Keratinocyte (primary cell): Measurements from ENCODE around the gene PAOX. TPM values are rescaled to one million over a fixed set of nuclear protein-coding genes. Genes with fewer than 3 reads are reported as not detected.

ENCODE experiments used
- DNase-seq: peaks from one replicate; pipeline ENCODE4 v3.0.0-alpha.2; 2011; ENCODE audit warnings: low read depth, missing footprints, low spot score
- FAIRE-seq: peaks from 2 replicates; lab custom pipeline; 2011; peaks lifted over from hg19 to GRCh38; lab: Jason Lieb, UNC
- H2AFZ ChIP-seq: 2 replicates; pipeline ENCODE4 v1.6.0; 2012; ENCODE audit warnings: low read length, control low read depth, inconsistent platforms; ENCODE audit not compliant: control insufficient read depth
- H3K27ac ChIP-seq: 2 replicates; pipeline ENCODE4 v1.5.1; 2011; ENCODE audit warnings: low read length; ENCODE audit not compliant: control insufficient read depth, insufficient read depth
- H3K27me3 ChIP-seq: 3 replicates; pipeline ENCODE4 v1.6.0; 2011; ENCODE audit warnings: low read length; ENCODE audit not compliant: control insufficient read depth, insufficient read depth; ENCODE audit errors: extremely low read depth
- H3K36me3 ChIP-seq, 2 experiments: 2 replicates in 1 of 2; 3 replicates in 1 of 2; pipeline ENCODE4 v1.5.1; 2011; ENCODE audit warnings: low read length in 2 of 2, mild to moderate bottlenecking in 1 of 2; ENCODE audit not compliant: control insufficient read depth in 2 of 2, insufficient read depth in 2 of 2; ENCODE audit errors: extremely low read depth in 1 of 2
- H3K4me1 ChIP-seq: 3 replicates; pipeline ENCODE4 v1.5.1; 2011; ENCODE audit warnings: low read length; ENCODE audit not compliant: control insufficient read depth, insufficient read depth; ENCODE audit errors: extremely low read depth
- H3K4me2 ChIP-seq: 3 replicates; pipeline ENCODE4 v1.6.0; 2011; ENCODE audit warnings: low read depth, low read length; ENCODE audit not compliant: control insufficient read depth, insufficient read depth; ENCODE audit errors: extremely low read depth
- H3K4me3 ChIP-seq, 3 experiments: fragments of 200-600 bp in 1 of 3; sonication (generic) in 1 of 3; 2 replicates in 2 of 3; 3 replicates in 1 of 3; pipeline ENCODE4 v1.5.1; 2011 to 2016; ENCODE audit warnings: low read length in 3 of 3, mild to moderate bottlenecking in 3 of 3, control low read depth in 2 of 3, inconsistent platforms in 1 of 3, low read depth in 1 of 3, mixed read lengths in 1 of 3, mixed run types in 1 of 3, moderate library complexity in 1 of 3; ENCODE audit not compliant: control insufficient read depth in 2 of 3, insufficient read depth in 2 of 3; ENCODE audit errors: extremely low read depth in 1 of 3
- H3K79me2 ChIP-seq: 2 replicates; pipeline ENCODE4 v1.6.0; 2012; ENCODE audit warnings: low read length; ENCODE audit not compliant: control insufficient read depth, insufficient read depth
- H3K9ac ChIP-seq: 3 replicates; pipeline ENCODE4 v1.6.0; 2011; ENCODE audit warnings: low read length; ENCODE audit not compliant: control insufficient read depth, insufficient read depth; ENCODE audit errors: extremely low read depth
- H3K9me1 ChIP-seq: 3 replicates; pipeline ENCODE4 v1.6.0; 2011; ENCODE audit warnings: low read length; ENCODE audit not compliant: control insufficient read depth, insufficient read depth; ENCODE audit errors: extremely low read depth
- H3K9me3 ChIP-seq: 2 replicates; pipeline ENCODE4 v1.5.1; 2012; ENCODE audit warnings: low read depth, low read length; ENCODE audit not compliant: control insufficient read depth
- H4K20me1 ChIP-seq: 3 replicates; pipeline ENCODE4 v1.6.0; 2011; ENCODE audit warnings: low read length; ENCODE audit not compliant: control insufficient read depth, insufficient read depth; ENCODE audit errors: extremely low read depth
- EZH2 ChIP-seq: IDR thresholded peaks from one replicate; pipeline ENCODE4 v1.6.1; 2012; ENCODE audit warnings: inconsistent platforms, mild to moderate bottlenecking, low read length, moderate library complexity
- dilution Hi-C: fragments of 300-500 bp; cut with MboI; formaldehyde crosslinking; loops from one replicate; pipeline ENCODE4 v1.7.0; 2020; ENCODE audit warnings: low sequenced_read_pairs; ENCODE audit not compliant: extremely low pct_ligation_motif_present
- polyA plus RNA-seq, 5 experiments: library from polyadenylated mRNA; depleted of rRNA in 3 of 5; stranded (reverse) in 3 of 5; stranded (forward) in 1 of 5; unstranded in 1 of 5; fragments of >200 nt; gene quantifications; 1 replicate in 1 of 5; 2 replicates in 3 of 5; 3 replicates in 1 of 5; pipeline versions ENCODE4 v1.2.1 to v1.2.3, GENCODE V29; 2011 to 2012; ENCODE audit warnings: missing spikeins in 2 of 5, low read depth in 1 of 5, low replicate concordance in 1 of 5
- TF ChIP-seq, protein P1 (sequence below), 3 experiments: IDR thresholded peaks in 1 of 3; conservative IDR thresholded peaks in 1 of 3; optimal IDR thresholded peaks in 1 of 3; 2 replicates in 2 of 3; 3 replicates in 1 of 3; pipeline versions ENCODE3 to v1.5.1; 2011; ENCODE audit warnings: low read length in 3 of 3, mild to moderate bottlenecking in 3 of 3, moderate library complexity in 2 of 3, control low read depth in 1 of 3, inconsistent platforms in 1 of 3; ENCODE audit not compliant: insufficient read depth in 2 of 3; ENCODE audit errors: extremely low read depth in 1 of 3

The PAOX gene
- polyA plus RNA-seq, 1 donor (not counting 4 experiments of a cell fraction or from before 2014, with no cell fraction given) = 2.6 TPM

DNA sequence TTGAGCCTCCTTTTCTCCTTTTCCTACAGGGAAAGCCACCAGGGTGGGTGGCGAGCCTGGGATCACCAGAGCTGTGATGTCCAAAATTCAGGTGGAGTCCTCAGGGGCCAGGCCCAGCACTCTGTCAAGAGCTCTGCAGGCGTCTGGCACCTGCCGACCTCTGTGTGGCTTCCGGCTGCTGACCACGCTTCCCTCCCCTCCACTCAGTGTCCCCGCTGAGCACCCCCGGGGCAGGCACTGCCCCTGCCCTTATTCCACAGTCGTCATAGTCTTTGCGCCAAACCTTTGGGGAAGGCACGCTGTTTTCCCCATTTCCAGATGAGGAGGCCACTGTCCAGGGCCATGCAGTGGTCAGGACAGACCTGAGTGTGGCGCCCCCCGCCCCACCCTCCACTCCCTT lies 22.4 kb downstream of the PAOX start:
- FAIRE-seq (no peak), DNase-seq (no peak)
- no peaks in the 10 kb centered on the region for H3K27me3 ChIP-seq
- no peaks in the 10 kb centered on the region for H3K4me1 ChIP-seq
- H3K4me2 ChIP-seq = no peak overlapping the region
- H3K36me3 ChIP-seq = peaks cover 29 to 31% of the 10 kb centered on the region in 2 experiments
- TF ChIP-seq, protein P1, sequence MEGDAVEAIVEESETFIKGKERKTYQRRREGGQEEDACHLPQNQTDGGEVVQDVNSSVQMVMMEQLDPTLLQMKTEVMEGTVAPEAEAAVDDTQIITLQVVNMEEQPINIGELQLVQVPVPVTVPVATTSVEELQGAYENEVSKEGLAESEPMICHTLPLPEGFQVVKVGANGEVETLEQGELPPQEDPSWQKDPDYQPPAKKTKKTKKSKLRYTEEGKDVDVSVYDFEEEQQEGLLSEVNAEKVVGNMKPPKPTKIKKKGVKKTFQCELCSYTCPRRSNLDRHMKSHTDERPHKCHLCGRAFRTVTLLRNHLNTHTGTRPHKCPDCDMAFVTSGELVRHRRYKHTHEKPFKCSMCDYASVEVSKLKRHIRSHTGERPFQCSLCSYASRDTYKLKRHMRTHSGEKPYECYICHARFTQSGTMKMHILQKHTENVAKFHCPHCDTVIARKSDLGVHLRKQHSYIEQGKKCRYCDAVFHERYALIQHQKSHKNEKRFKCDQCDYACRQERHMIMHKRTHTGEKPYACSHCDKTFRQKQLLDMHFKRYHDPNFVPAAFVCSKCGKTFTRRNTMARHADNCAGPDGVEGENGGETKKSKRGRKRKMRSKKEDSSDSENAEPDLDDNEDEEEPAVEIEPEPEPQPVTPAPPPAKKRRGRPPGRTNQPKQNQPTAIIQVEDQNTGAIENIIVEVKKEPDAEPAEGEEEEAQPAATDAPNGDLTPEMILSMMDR (optimal IDR thresholded peaks at IDR 0.05 in 1 of 3, IDR thresholded peaks at IDR 0.05 in 1 of 3, conservative IDR thresholded peaks at IDR 0.05 in 1 of 3; ENCODE audit: extremely low read depth in 1 of 3, insufficient read depth in 2 of 3, low read length in 3 of 3) = no peak
- TF ChIP-seq EZH2 = no peak
- H3K9me1 ChIP-seq = no peaks in the 10 kb centered on the region
- H2AFZ ChIP-seq = no peak overlapping the region
- H3K27ac ChIP-seq = no peak overlapping the region
- dilution Hi-C loops = no loop called here
- H3K9me3 ChIP-seq = no peaks in the 10 kb centered on the region
- H3K79me2 ChIP-seq = peaks cover 36% of the 10 kb centered on the region
- H4K20me1 ChIP-seq = no peaks in the 10 kb centered on the region
- H3K9ac ChIP-seq = no peak overlapping the region
- no peak overlapping the region for H3K4me3 ChIP-seq

- Histone ChIP-seq H3K4me1 (no peaks in the 10 kb centered on the region), H3K79me2 (peaks cover 36% of the 10 kb centered on the region), H3K4me2 (no peak overlapping the region), H3K9ac (no peak overlapping the region), H3K4me3 (no peak overlapping the region), H3K27ac (no peak overlapping the region), H3K36me3 (peaks cover 28% of the 10 kb centered on the region in 2 experiments), H2AFZ (no peak overlapping the region), H3K9me3 (no peaks in the 10 kb centered on the region), H3K27me3 (no peaks in the 10 kb centered on the region), H3K9me1 (no peaks in the 10 kb centered on the region), H4K20me1 (no peaks in the 10 kb centered on the region)
- no peak for FAIRE-seq
- dilution Hi-C loops = no loop called here
- no peak for DNase-seq
- TF ChIP-seq, protein P1 (optimal IDR thresholded peaks at IDR 0.05 in 1 of 3, IDR thresholded peaks at IDR 0.05 in 1 of 3, conservative IDR thresholded peaks at IDR 0.05 in 1 of 3; ENCODE audit: extremely low read depth in 1 of 3, insufficient read depth in 2 of 3, low read length in 3 of 3) = no peak
- no peak for TF ChIP-seq EZH2
Observed at GRCh38 chr10:133401981-133402725, 23.1 kb downstream of the PAOX start.
